Measurements from ENCODE around the gene SRC. TPM values are rescaled to one million over a fixed set of nuclear protein-coding genes. Genes with fewer than 3 reads are reported as not detected.
A peak's percentile ranks its signal among the peaks of the same experiment; 100 is the strongest.

SRC gene
- total RNA-seq, 1 experiment from 2014 or later, result 185 TPM

DNA sequence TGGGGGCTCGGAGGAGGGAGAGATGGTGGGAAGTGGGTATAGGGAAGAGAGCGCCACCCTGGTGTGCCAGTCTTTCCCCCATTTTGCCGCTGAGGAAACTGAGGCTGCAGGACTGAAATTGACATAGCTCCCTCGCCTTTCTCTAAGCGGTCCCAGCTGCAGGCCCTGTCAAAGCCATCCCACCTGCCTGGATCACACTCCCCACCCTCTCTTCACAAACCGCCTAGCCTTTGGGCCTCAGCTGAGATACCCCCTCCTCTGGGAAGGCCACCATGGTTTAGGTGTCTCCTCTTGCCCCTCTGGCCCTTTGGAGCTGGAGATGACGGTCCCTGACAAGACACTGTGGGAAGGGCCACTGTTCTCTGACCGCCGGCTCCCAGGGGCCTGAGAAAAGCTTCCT is 16.9 kb downstream of the SRC start:
- peaks cover 27% of the 10 kb centered on the region for H3K4me1 Mint-ChIP-seq (ENCODE audit: low read depth, unreplicated experiment)
- H3K36me3 Mint-ChIP-seq (ENCODE audit: insufficient read depth, unreplicated experiment), result peaks cover 36% of the 10 kb centered on the region
- H3K27ac Mint-ChIP-seq (ENCODE audit: unreplicated experiment), result no peak overlapping the region
- H3K27me3 Mint-ChIP-seq (ENCODE audit: unreplicated experiment), result no peaks in the 10 kb centered on the region
- CTCF ChIA-PET, result interaction anchor here (0.6 kb wide), 1 partner anchor 77 kb away, joined by 3 read pairs; no protein-coding TSS in a partner anchor
- no peaks in the 10 kb centered on the region for H3K9me3 Mint-ChIP-seq (ENCODE audit: low read depth, unreplicated experiment)
- TF ChIP-seq, protein P1, sequence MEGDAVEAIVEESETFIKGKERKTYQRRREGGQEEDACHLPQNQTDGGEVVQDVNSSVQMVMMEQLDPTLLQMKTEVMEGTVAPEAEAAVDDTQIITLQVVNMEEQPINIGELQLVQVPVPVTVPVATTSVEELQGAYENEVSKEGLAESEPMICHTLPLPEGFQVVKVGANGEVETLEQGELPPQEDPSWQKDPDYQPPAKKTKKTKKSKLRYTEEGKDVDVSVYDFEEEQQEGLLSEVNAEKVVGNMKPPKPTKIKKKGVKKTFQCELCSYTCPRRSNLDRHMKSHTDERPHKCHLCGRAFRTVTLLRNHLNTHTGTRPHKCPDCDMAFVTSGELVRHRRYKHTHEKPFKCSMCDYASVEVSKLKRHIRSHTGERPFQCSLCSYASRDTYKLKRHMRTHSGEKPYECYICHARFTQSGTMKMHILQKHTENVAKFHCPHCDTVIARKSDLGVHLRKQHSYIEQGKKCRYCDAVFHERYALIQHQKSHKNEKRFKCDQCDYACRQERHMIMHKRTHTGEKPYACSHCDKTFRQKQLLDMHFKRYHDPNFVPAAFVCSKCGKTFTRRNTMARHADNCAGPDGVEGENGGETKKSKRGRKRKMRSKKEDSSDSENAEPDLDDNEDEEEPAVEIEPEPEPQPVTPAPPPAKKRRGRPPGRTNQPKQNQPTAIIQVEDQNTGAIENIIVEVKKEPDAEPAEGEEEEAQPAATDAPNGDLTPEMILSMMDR (IDR thresholded peaks at IDR 0.05; ENCODE audit: unreplicated experiment), result no peak
- no TSS peak for BruUV-seq (replicated peaks)
- intact Hi-C loops (cut with micrococcal nuclease; ENCODE audit: unreplicated experiment), result no loop called here
- no peak for DNase-seq
- no peak overlapping the region for H3K4me3 Mint-ChIP-seq (ENCODE audit: low read depth, unreplicated experiment)

DNA sequence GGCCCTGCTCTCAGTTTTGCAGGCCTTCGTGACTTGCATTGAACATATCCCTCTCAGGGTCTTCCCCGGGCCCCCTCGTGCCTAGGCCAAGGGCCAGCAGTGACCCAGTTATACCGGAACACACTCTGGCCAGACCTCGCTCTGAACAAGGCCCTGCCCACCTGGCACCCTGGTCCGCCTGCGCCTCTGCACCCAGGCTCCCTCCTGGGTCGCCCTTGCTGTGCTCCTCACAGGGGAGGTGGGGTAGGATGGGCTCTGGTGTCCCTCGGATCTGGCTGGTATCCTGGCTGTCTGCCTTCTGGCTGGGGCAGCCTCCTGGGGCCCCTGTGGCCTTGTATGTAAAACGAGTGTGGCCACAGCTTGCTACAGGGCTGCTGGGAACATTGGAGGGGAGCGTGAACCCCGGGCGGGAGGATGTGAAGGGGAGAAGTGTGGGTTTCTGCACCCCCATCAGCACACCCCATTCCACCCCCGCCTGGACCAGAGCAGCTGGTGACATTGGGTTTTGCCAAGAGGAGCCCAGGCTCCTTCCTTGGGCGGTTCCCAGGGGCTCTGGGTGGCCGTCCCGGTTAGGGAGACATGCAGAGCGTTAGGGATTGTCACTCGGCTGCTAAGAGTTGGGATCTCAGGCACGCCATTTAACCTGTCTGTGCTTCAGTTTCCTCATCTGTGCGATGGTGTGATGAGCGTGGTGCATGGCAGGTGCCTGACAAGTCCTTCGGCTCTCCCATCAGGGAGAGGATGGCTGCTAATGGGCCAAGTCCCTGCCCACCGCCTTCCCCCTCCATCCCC is 17.5 kb downstream of the SRC start:
- H3K4me1 Mint-ChIP-seq (ENCODE audit: low read depth, unreplicated experiment), result peaks cover 26% of the 10 kb centered on the region
- no peak overlapping the region for H3K27ac Mint-ChIP-seq (ENCODE audit: unreplicated experiment)
- peaks cover 34% of the 10 kb centered on the region for H3K36me3 Mint-ChIP-seq (ENCODE audit: insufficient read depth, unreplicated experiment)
- BruUV-seq (replicated peaks), result no TSS peak
- CTCF ChIA-PET, result no interaction called here
- H3K27me3 Mint-ChIP-seq (ENCODE audit: unreplicated experiment), result no peaks in the 10 kb centered on the region
- no peak for DNase-seq
- no peak overlapping the region for H3K4me3 Mint-ChIP-seq (ENCODE audit: low read depth, unreplicated experiment)
- H3K9me3 Mint-ChIP-seq (ENCODE audit: low read depth, unreplicated experiment), result no peaks in the 10 kb centered on the region
- TF ChIP-seq, protein P1 (IDR thresholded peaks at IDR 0.05; ENCODE audit: unreplicated experiment), result no peak
- intact Hi-C loops (cut with micrococcal nuclease; ENCODE audit: unreplicated experiment), result no loop called here

DNA sequence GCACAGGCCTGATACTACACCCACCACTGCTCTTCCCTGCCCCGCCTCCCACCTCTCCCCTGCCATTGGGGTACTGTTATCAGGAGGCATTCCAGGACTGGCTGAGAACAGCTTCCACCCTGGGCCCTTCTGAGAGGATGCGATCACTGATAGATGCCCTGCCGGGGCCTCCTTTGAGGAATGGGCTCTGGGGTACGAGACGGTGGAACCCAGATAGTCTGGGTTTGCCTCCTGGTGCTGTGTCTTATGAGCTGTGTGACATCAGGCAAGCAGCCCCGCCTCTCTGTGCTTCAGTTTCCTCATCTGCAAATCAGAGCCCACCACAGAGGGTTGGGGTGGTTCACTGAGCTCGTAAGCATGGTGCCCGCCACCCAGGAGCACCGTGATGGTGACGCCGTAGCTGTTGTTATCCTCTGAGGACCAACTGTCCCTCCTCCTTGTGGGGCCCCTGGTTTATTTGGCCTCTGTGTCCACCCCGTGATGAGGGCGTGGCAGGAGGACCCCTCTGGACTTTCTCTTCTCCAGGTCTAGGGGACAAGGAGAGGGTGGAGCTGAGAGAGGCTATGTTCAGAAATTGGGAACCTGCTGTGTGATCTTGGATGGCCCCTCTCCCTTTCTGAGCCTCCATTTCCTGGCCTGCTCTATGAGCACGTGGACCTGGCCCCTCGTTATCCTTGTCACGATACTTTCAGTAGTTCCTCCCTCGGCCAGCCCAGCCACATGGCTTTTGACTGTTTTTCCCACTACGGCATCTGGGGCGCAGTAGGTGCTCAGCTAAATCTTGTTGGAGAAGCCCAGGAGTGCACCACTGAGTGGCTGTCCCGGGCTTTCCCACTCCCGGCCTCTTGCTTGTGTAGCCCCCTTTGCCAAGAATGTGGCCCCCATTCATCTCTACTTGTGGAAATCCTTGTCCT is 18.3 kb downstream of the SRC start:
- CTCF ChIA-PET, result interaction anchor here (0.8 kb wide), 1 partner anchor 15 kb away, joined by 3 read pairs; no protein-coding TSS in a partner anchor
- intact Hi-C loops (cut with micrococcal nuclease; ENCODE audit: unreplicated experiment), result no loop called here
- peaks cover 41% of the 10 kb centered on the region for H3K36me3 Mint-ChIP-seq (ENCODE audit: insufficient read depth, unreplicated experiment)
- H3K4me1 Mint-ChIP-seq (ENCODE audit: low read depth, unreplicated experiment), result peaks cover 20% of the 10 kb centered on the region
- no peaks in the 10 kb centered on the region for H3K27me3 Mint-ChIP-seq (ENCODE audit: unreplicated experiment)
- H3K27ac Mint-ChIP-seq (ENCODE audit: unreplicated experiment), result peak overlapping the region; percentile 33
- BruUV-seq (replicated peaks), result no TSS peak
- H3K9me3 Mint-ChIP-seq (ENCODE audit: low read depth, unreplicated experiment), result no peaks in the 10 kb centered on the region
- no peak for DNase-seq
- TF ChIP-seq, protein P1 (IDR thresholded peaks at IDR 0.05; ENCODE audit: unreplicated experiment), result no peak
- H3K4me3 Mint-ChIP-seq (ENCODE audit: low read depth, unreplicated experiment), result no peak overlapping the region

DNA sequence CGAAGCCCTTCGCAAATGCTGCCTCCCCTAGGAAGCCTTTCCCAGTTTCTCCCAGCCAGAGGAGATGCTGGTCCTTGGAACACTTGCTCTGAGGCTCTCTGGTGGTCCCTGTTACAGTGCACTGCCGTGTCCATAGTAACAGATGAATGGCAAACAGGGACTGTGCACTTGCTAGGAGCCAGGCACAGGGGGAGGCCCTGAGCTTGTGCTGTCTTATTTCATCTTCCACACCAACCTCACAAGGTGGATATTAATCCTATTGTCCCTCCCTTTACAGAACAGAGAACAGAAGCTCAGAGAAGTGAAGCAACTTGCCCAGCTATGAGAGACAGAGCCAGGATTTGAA is 19.0 kb downstream of the SRC start:
- Mint-ChIP-seq H3K4me1 (ENCODE audit: low read depth, unreplicated experiment) (peaks cover 14% of the 10 kb centered on the region), H3K27ac (ENCODE audit: unreplicated experiment) (peak overlapping the region; percentile 33), H3K4me3 (ENCODE audit: low read depth, unreplicated experiment) (no peak overlapping the region), H3K27me3 (ENCODE audit: unreplicated experiment) (no peaks in the 10 kb centered on the region), H3K9me3 (ENCODE audit: low read depth, unreplicated experiment) (no peaks in the 10 kb centered on the region), H3K36me3 (ENCODE audit: insufficient read depth, unreplicated experiment) (peaks cover 48% of the 10 kb centered on the region)
- CTCF ChIA-PET, result interaction anchor here (0.8 kb wide), 1 partner anchor 14 kb away, joined by 3 read pairs; no protein-coding TSS in a partner anchor
- intact Hi-C loops (cut with micrococcal nuclease; ENCODE audit: unreplicated experiment), result no loop called here
- DNase-seq, result no peak
- TF ChIP-seq, protein P1 (IDR thresholded peaks at IDR 0.05; ENCODE audit: unreplicated experiment), result no peak
- BruUV-seq (replicated peaks), result no TSS peak
